Measurements from ENCODE around the gene KRT25. TPM values are rescaled to one million over a fixed set of nuclear protein-coding genes. Genes with fewer than 3 reads are reported as not detected.
A peak's percentile ranks its signal among the peaks of the same experiment; 100 is the strongest.

The KRT25 gene, protein sequence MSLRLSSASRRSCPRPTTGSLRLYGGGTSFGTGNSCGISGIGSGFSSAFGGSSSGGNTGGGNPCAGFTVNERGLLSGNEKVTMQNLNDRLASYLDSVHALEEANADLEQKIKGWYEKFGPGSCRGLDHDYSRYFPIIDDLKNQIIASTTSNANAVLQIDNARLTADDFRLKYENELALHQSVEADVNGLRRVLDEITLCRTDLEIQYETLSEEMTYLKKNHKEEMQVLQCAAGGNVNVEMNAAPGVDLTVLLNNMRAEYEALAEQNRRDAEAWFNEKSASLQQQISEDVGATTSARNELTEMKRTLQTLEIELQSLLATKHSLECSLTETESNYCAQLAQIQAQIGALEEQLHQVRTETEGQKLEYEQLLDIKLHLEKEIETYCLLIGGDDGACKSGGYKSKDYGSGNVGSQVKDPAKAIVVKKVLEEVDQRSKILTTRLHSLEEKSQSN
- total RNA-seq (not detected in 2 replicates), polyA plus RNA-seq (not detected in 2 replicates)

- Histone ChIP-seq H3K27ac (no peak within 1 kb of the TSS), H3K4me3 (no peak within 1 kb of the TSS), H3K4me1 (ENCODE audit: low read depth) (no peaks in the 10 kb centered on the region), H3K9me3 (ENCODE audit: low read depth) (no peaks in the 10 kb centered on the region), H3K36me3 (no peaks in the 10 kb centered on the region), H3K27me3 (no peaks in the 10 kb centered on the region)
- DNase-seq (ENCODE audit: low read depth in 1 of 2, low spot score in 1 of 2), result no peak
- TF ChIP-seq, protein P1, sequence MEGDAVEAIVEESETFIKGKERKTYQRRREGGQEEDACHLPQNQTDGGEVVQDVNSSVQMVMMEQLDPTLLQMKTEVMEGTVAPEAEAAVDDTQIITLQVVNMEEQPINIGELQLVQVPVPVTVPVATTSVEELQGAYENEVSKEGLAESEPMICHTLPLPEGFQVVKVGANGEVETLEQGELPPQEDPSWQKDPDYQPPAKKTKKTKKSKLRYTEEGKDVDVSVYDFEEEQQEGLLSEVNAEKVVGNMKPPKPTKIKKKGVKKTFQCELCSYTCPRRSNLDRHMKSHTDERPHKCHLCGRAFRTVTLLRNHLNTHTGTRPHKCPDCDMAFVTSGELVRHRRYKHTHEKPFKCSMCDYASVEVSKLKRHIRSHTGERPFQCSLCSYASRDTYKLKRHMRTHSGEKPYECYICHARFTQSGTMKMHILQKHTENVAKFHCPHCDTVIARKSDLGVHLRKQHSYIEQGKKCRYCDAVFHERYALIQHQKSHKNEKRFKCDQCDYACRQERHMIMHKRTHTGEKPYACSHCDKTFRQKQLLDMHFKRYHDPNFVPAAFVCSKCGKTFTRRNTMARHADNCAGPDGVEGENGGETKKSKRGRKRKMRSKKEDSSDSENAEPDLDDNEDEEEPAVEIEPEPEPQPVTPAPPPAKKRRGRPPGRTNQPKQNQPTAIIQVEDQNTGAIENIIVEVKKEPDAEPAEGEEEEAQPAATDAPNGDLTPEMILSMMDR (IDR thresholded peaks at IDR 0.05; ENCODE audit: low read depth, low read length), result no peak
Measured at GRCh38 chr17:40755231-40755630, at the start of gene KRT25. Gene KRT25, minus strand, starts transcription at chr17:40755331. Its CDS starts 60 bp downstream, at chr17:40755271.

DNA sequence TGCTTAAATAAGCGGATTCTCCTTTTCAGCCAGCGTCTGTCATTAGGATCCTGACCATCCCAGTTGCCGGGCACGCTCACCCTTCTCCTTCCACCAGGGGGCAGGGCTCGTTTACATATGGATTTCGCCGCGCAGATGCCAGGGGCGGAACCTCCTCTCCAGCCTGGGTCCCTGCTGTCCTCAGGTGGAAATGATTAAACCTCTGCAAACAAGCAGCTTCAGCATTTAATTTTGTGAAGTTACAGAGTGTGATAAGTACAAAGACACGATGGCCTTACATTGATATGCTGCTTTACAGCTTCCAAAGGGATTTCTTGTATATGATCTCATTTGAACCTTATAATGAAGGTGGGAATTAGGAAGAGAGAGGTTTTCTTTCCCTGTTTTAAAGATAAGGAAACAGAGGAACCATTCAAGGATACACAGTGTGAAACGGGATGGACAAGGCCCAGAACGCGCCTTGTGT is 48.5 kb upstream of the KRT25 start:
- no peaks in the 10 kb centered on the region for H3K9me3 ChIP-seq (ENCODE audit: low read depth)
- peaks cover 81% of the 10 kb centered on the region for H3K27me3 ChIP-seq
- H3K4me3 ChIP-seq, result no peak overlapping the region
- no peak overlapping the region for H3K27ac ChIP-seq
- DNase-seq (ENCODE audit: low read depth in 1 of 2, low spot score in 1 of 2), result peak; percentile 73 to 85
- TF ChIP-seq, protein P1 (IDR thresholded peaks at IDR 0.05; ENCODE audit: low read depth, low read length), result peak; percentile 94
- no peaks in the 10 kb centered on the region for H3K4me1 ChIP-seq (ENCODE audit: low read depth)
- no peaks in the 10 kb centered on the region for H3K36me3 ChIP-seq

- H3K27ac ChIP-seq, result no peak overlapping the region
Measured at GRCh38 chr17:40801157-40801556, 46.0 kb upstream of the KRT25 start.

DNA sequence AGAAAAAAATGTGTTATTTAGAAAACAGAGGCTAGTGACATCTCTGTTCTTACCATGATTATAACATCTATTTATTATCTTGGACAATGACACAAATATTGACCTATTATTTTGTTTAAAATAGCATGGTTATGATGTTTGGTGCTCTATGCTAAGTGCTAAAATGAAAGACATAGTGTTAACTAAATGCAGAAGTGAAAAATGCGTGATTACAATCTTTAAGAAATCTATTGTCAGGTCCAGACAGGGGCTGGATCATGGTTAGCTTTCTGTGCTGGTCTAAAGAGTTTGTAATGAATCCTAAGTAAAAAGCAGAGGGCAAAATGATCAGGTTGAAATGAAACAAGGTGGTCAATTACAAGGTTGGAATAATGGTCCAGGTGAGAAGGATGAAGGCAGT is 45.2 kb upstream of the KRT25 start:
- TF ChIP-seq, protein P1 (IDR thresholded peaks at IDR 0.05; ENCODE audit: low read depth, low read length), result no peak
- H3K27me3 ChIP-seq, result peaks cover 66% of the 10 kb centered on the region
- H3K36me3 ChIP-seq, result no peaks in the 10 kb centered on the region
- H3K4me1 ChIP-seq (ENCODE audit: low read depth), result no peaks in the 10 kb centered on the region
- H3K27ac ChIP-seq, result no peak overlapping the region
- no peaks in the 10 kb centered on the region for H3K9me3 ChIP-seq (ENCODE audit: low read depth)
- H3K4me3 ChIP-seq, result no peak overlapping the region
- no peak for DNase-seq (ENCODE audit: low read depth in 1 of 2, low spot score in 1 of 2)

More at GRCh38 chr17:40801157-40801556, 46.0 kb upstream of the KRT25 start:
- no peaks in the 10 kb centered on the region for H3K36me3 ChIP-seq
- TF ChIP-seq, protein P1 (IDR thresholded peaks at IDR 0.05; ENCODE audit: low read depth, low read length), result no peak
- H3K27me3 ChIP-seq, result peaks cover 65% of the 10 kb centered on the region
- no peak overlapping the region for H3K4me3 ChIP-seq
- no peaks in the 10 kb centered on the region for H3K9me3 ChIP-seq (ENCODE audit: low read depth)
- no peaks in the 10 kb centered on the region for H3K4me1 ChIP-seq (ENCODE audit: low read depth)
- DNase-seq (ENCODE audit: low read depth in 1 of 2, low spot score in 1 of 2), result no peak

DNA sequence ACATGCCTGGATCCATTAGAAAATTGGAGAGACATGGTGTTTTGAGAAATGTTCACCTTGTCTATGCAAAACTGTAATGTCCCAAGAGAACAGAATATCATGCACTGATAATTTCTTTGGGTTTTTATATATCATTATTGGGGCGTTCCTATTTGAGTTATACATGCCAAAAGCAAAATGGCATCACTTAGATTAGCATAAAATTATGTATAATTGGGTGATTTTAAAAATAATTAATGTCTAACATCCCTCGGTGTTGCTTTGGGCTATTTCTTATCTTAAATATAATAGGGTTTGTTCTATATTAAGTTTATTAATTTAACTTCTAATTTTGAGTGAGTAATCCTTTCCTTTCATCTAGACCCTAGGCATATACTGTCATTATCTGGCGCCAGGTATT is 44.7 kb upstream of the KRT25 start, which contains the start of gene KRT28:
Gene KRT28, minus strand, starts transcription at position 101 of the 400 bp plus-strand sequence. Its CDS starts 66 bp downstream, at position 35.
- Histone ChIP-seq H3K9me3 (ENCODE audit: low read depth) (no peaks in the 10 kb centered on the region), H3K4me1 (ENCODE audit: low read depth) (no peaks in the 10 kb centered on the region), H3K36me3 (no peaks in the 10 kb centered on the region), H3K27me3 (peaks cover 62% of the 10 kb centered on the region), H3K4me3 (no peak within 1 kb of the TSS), H3K27ac (no peak within 1 kb of the TSS)
- no peak for DNase-seq (ENCODE audit: low read depth in 1 of 2, low spot score in 1 of 2)
- TF ChIP-seq, protein P1 (IDR thresholded peaks at IDR 0.05; ENCODE audit: low read depth, low read length), result no peak
